Subcutaneous adipose tissue (tissue), 4 donors: ENCODE measurements around the gene LMNA. TPM values are rescaled to one million over a fixed set of nuclear protein-coding genes. Genes with fewer than 3 reads are reported as not detected.

Experiments used
- total RNA-seq, 4 donors: library from RNA; depleted of rRNA; stranded (reverse); fragments of >200 nt; gene quantifications; one replicate each; pipeline ENCODE4 v1.1.0, GENCODE V29; 2016
- TF ChIP-seq, protein P1 (sequence below): fragments of 450-650 bp; IDR thresholded peaks from one replicate; pipeline ENCODE4 v1.5.1; 2016; ENCODE audit warnings: low read depth, mild to moderate bottlenecking, control low read depth, antibody characterized with exemption, moderate library complexity

Gene LMNA
- total RNA-seq, 4 donors from 2014 or later, result 210 to 349 (median 281) TPM

GRCh38 chr1:156078728-156079127 lies 35.8 kb upstream of the LMNA start:
- TF ChIP-seq, protein P1, sequence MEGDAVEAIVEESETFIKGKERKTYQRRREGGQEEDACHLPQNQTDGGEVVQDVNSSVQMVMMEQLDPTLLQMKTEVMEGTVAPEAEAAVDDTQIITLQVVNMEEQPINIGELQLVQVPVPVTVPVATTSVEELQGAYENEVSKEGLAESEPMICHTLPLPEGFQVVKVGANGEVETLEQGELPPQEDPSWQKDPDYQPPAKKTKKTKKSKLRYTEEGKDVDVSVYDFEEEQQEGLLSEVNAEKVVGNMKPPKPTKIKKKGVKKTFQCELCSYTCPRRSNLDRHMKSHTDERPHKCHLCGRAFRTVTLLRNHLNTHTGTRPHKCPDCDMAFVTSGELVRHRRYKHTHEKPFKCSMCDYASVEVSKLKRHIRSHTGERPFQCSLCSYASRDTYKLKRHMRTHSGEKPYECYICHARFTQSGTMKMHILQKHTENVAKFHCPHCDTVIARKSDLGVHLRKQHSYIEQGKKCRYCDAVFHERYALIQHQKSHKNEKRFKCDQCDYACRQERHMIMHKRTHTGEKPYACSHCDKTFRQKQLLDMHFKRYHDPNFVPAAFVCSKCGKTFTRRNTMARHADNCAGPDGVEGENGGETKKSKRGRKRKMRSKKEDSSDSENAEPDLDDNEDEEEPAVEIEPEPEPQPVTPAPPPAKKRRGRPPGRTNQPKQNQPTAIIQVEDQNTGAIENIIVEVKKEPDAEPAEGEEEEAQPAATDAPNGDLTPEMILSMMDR, result no peak

DNA sequence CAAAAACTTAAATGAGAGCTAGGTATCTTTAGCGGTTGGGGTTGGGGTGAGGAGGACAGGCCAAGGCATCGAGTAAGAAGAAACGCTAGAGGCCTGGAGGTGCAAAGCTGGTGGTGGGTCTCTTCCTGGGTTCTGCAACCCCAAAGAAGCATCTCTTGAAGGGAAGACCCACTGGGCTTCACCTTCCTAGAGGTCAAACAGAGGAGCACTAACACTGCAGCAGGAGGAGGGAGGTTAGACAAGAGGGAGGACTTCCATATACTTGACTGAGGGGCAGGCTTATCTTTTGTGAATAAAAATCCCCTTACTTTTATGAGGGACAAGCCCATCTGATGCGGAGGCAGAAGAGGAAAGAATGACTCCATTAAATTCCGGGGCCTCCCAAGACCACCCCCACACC lies 34.7 kb upstream of the LMNA start:
- TF ChIP-seq, protein P1, result no peak

- TF ChIP-seq, protein P1, result no peak
These were observed 34.2 kb upstream of the LMNA start for GRCh38 chr1:156080241-156080862.

DNA sequence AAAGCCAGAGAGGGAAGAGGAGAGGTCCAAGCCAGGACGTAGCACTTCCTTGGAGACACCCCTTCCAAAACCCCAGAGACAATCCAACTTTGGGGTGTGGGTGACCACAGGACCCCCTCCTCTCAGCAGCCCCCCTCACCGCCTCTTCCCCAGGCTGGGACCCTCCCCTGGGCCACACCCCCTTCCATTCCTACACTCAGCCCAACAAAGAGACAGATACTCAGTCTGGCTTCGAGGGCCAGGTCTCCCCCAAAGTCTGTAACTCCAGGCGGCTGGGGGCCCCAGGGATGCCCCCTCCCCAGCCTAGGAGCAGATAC lies 33.7 kb upstream of the LMNA start:
- TF ChIP-seq, protein P1, result no peak

GRCh38 chr1:156081180-156081916 lies 33.2 kb upstream of the LMNA start:
- TF ChIP-seq, protein P1, result no peak

- TF ChIP-seq, protein P1, result no peak
These were observed 32.6 kb upstream of the LMNA start for GRCh38 chr1:156081917-156082308.

DNA sequence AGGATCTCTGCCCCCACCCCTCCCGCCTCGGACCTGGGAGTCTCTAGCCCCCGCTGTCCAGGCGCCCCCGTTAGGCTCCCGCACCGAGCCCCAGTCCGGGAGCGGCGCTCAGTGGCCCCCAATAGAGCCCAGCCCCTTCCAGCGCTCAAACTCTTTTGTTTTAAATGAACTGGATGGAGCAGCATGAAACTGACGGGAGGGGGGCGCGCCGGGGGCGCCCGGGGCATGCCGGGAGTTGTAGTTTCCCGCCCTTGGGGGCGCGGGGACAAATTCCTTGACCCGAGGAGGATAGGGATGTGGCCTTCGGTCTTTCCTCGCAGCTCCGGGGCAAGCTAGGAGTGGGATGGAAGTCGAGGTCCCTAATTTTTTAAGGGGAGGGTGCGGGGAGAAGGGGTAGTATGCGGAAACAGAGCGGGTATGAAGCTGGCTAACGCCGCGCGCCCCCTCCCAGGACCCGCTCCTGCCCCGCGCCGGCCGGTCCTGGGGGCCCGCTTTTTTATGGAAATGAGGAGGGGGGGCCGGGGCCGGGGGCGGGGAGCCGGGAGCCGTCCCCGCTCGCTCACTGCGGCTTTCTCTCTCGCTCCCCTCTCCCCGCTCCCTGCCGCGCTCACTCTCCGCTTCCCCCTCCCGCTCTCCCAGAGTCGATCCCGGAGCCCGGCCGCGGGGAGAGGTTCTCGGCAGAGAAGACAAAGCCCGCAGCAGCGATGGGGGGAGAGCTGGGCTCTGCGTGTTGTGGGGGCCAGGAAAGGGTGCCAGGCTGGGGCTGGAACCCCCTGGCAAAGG lies 32.0 kb upstream of the LMNA start, which contains the start of gene MEX3A:
TSS of gene MEX3A (minus strand) at position 157 of the 783 bp plus-strand sequence. CDS start 467 bp downstream, outside the sequence.
- TF ChIP-seq, protein P1, result no peak
